ENCODE results near the gene ARHGEF12.

The ARHGEF12 gene

GRCh38 chr11:120518356-120518755 is 182.1 kb downstream of the ARHGEF12 start:
- DNase-seq (ENCODE audit: low read depth): no peak

GRCh38 chr11:120519474-120519873 is 183.3 kb downstream of the ARHGEF12 start:
- no peak for DNase-seq (ENCODE audit: low read depth)

- no peak for DNase-seq (ENCODE audit: low read depth)
Measured at GRCh38 chr11:120520091-120520822, 184.0 kb downstream of the ARHGEF12 start.

- DNase-seq (ENCODE audit: low read depth): no peak
Measured at GRCh38 chr11:120521176-120521575, 185.0 kb downstream of the ARHGEF12 start.

- no peak for DNase-seq (ENCODE audit: low read depth)
Measured at GRCh38 chr11:120522021-120522420, 185.8 kb downstream of the ARHGEF12 start.

- no peak for DNase-seq (ENCODE audit: low read depth)
Measured at GRCh38 chr11:120522736-120523135, 186.5 kb downstream of the ARHGEF12 start.

- DNase-seq (ENCODE audit: low read depth): no peak
Measured at GRCh38 chr11:120523196-120523595, 187.0 kb downstream of the ARHGEF12 start.

GRCh38 chr11:120524536-120525085 is 188.4 kb downstream of the ARHGEF12 start:
- DNase-seq (ENCODE audit: low read depth): no peak

- no peak for DNase-seq (ENCODE audit: low read depth)
Measured at GRCh38 chr11:120525261-120526171, 189.3 kb downstream of the ARHGEF12 start.

GRCh38 chr11:120526241-120526640 is 190.0 kb downstream of the ARHGEF12 start:
- no peak for DNase-seq (ENCODE audit: low read depth)

GRCh38 chr11:120527111-120527761 is 191.0 kb downstream of the ARHGEF12 start:
- no peak for DNase-seq (ENCODE audit: low read depth)

- no peak for DNase-seq (ENCODE audit: low read depth)
Measured at GRCh38 chr11:120528749-120529148, 192.5 kb downstream of the ARHGEF12 start.

- DNase-seq (ENCODE audit: low read depth): no peak
Measured at GRCh38 chr11:120529214-120529613, 193.0 kb downstream of the ARHGEF12 start.

GRCh38 chr11:120529911-120530310 is 193.7 kb downstream of the ARHGEF12 start:
- no peak for DNase-seq (ENCODE audit: low read depth)

GRCh38 chr11:120532082-120532831 is 196.0 kb downstream of the ARHGEF12 start:
- DNase-seq (ENCODE audit: low read depth): peak; percentile 47

- DNase-seq (ENCODE audit: low read depth): peak; percentile 20
Measured at GRCh38 chr11:120532832-120533196, 196.6 kb downstream of the ARHGEF12 start.

GRCh38 chr11:120536091-120536796 is 200.0 kb downstream of the ARHGEF12 start:
- DNase-seq (ENCODE audit: low read depth): no peak

- no peak for DNase-seq (ENCODE audit: low read depth)
Measured at GRCh38 chr11:120536797-120537169, 200.6 kb downstream of the ARHGEF12 start.

GRCh38 chr11:120537996-120538395 is 201.8 kb downstream of the ARHGEF12 start:
- DNase-seq (ENCODE audit: low read depth): no peak

GRCh38 chr11:120538707-120539106 is 202.5 kb downstream of the ARHGEF12 start:
- no peak for DNase-seq (ENCODE audit: low read depth)
